ENCODE measurements around the gene SCARB2. TPM values are rescaled to one million over a fixed set of nuclear protein-coding genes. Genes with fewer than 3 reads are reported as not detected.

SCARB2 gene, protein sequence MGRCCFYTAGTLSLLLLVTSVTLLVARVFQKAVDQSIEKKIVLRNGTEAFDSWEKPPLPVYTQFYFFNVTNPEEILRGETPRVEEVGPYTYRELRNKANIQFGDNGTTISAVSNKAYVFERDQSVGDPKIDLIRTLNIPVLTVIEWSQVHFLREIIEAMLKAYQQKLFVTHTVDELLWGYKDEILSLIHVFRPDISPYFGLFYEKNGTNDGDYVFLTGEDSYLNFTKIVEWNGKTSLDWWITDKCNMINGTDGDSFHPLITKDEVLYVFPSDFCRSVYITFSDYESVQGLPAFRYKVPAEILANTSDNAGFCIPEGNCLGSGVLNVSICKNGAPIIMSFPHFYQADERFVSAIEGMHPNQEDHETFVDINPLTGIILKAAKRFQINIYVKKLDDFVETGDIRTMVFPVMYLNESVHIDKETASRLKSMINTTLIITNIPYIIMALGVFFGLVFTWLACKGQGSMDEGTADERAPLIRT
- total RNA-seq, result 173 and 199 TPM in 2 replicates

DNA sequence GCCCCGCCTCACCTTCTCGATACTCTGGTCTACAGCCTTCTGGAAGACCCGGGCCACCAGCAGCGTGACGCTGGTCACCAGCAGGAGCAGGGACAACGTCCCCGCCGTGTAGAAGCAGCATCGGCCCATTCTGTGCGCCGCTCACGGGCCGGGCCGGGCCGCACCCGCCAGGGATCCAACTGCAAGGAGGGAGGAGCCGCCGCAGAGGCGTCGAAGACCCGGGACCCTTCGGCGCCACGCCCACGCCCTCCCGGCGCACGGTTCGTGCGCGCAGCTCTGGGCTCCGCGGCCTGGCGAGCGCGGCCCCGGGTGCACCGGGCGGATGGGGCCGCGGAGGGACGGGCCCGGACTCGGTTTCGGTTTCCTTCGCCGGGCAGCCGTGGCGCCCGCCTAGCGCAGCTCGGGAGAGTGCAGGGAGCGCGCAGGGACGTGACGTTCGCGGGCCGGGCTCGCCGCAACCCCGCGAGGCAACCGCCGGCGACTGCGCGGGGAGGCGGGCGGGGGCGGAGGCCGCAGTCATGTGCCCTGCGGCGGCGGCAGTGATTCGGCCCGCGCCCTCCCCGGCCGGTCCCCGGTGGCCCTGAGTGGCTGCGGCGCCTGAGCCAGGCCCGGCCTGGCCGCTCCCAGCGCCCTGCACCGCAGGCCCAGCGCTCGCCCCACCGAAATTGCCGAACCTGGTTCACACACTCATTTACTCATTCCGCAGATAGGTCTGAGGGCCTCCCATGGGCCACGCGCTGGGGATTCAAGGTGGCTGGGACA lies at the start of gene SCARB2:
Gene SCARB2, minus strand, starts transcription at position 410 of the 762 bp plus-strand sequence. Its CDS starts 281 bp downstream, at position 129.
- Histone ChIP-seq H3K36me3 (ENCODE audit: control insufficient read depth, insufficient read depth, low read length) (peaks cover 2% of the 10 kb centered on the region), H3K27me3 (ENCODE audit: control insufficient read depth, insufficient read depth, low read length) (no peaks in the 10 kb centered on the region), H3K4me3 (ENCODE audit: low read depth, low read length) (peak within 1 kb of the TSS; percentile 63)
- TF ChIP-seq, protein P1, sequence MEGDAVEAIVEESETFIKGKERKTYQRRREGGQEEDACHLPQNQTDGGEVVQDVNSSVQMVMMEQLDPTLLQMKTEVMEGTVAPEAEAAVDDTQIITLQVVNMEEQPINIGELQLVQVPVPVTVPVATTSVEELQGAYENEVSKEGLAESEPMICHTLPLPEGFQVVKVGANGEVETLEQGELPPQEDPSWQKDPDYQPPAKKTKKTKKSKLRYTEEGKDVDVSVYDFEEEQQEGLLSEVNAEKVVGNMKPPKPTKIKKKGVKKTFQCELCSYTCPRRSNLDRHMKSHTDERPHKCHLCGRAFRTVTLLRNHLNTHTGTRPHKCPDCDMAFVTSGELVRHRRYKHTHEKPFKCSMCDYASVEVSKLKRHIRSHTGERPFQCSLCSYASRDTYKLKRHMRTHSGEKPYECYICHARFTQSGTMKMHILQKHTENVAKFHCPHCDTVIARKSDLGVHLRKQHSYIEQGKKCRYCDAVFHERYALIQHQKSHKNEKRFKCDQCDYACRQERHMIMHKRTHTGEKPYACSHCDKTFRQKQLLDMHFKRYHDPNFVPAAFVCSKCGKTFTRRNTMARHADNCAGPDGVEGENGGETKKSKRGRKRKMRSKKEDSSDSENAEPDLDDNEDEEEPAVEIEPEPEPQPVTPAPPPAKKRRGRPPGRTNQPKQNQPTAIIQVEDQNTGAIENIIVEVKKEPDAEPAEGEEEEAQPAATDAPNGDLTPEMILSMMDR (IDR thresholded peaks at IDR 0.05; ENCODE audit: insufficient read depth, low read length, severe bottlenecking), result no peak
- DNase-seq (ENCODE audit: low read depth), result peak; percentile 60
- no peak for FAIRE-seq

DNA sequence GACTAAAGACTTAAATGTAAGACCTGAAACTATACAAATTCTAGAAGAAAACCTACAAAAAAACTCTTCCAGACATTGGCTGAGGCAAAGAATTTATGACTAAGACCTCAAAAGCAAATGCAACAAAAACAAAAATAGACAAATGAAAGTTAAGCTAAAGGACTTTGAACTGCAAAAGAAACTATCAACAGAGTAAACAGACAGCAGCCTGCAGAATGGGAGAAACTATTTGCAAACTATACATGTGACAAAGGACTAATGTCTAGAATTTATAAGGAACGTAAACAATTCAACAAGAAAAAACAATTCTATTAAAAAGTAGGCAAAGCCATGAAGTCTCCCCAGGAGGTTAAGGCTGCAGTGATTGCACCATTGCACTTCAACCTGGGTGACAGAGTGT lies 46.9 kb upstream of the SCARB2 start:
- Histone ChIP-seq H3K27me3 (ENCODE audit: control insufficient read depth, insufficient read depth, low read length) (no peaks in the 10 kb centered on the region), H3K4me3 (ENCODE audit: low read depth, low read length) (no peak overlapping the region), H3K36me3 (ENCODE audit: control insufficient read depth, insufficient read depth, low read length) (no peaks in the 10 kb centered on the region)
- TF ChIP-seq, protein P1 (IDR thresholded peaks at IDR 0.05; ENCODE audit: insufficient read depth, low read length, severe bottlenecking), result no peak
- DNase-seq (ENCODE audit: low read depth), result no peak
- no peak for FAIRE-seq

DNA sequence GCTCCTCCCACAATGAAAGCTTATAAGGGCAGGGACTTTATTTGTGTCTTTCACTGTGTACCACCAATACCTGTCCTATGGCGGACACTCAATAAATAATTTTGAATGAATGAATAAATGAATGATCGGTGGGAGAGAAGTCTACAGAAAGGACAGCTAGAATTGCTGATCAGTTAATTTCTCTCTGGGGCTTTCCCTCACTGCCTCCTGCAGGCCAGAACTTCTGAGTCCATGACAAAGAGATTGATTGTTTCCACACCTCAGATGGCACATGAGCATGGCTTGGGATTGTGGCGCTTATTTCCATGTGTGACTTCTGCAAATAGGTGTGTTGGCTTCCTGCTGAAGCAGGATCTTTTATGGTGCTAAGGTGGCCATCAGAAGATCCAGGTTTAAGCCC lies 44.2 kb upstream of the SCARB2 start:
- Histone ChIP-seq H3K27me3 (ENCODE audit: control insufficient read depth, insufficient read depth, low read length) (no peaks in the 10 kb centered on the region), H3K36me3 (ENCODE audit: control insufficient read depth, insufficient read depth, low read length) (no peaks in the 10 kb centered on the region), H3K4me3 (ENCODE audit: low read depth, low read length) (no peak overlapping the region)
- DNase-seq (ENCODE audit: low read depth) (no peak), FAIRE-seq (no peak)
- TF ChIP-seq, protein P1 (IDR thresholded peaks at IDR 0.05; ENCODE audit: insufficient read depth, low read length, severe bottlenecking), result no peak

DNA sequence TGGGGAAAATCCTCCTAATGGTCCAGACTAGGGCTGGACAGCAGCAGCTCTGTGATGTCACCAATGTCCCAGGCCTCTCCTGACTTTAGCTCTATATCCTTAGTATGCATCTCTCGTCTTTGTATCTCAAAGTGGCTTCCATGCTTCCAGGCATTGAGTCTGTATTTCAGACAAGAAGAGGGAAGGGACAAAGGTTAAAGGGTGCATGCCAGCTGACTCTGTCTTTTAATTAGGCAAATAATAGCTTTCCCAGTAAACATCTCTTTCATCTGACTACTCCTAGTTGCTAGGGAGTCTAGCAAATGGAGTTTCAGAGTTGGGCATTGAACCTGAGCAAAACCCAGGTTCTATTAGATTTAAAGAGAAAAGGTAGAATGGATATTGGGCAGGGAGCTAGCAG lies 43.3 kb upstream of the SCARB2 start:
- TF ChIP-seq, protein P1 (IDR thresholded peaks at IDR 0.05; ENCODE audit: insufficient read depth, low read length, severe bottlenecking), result no peak
- FAIRE-seq, result no peak
- Histone ChIP-seq H3K4me3 (ENCODE audit: low read depth, low read length) (no peak overlapping the region), H3K27me3 (ENCODE audit: control insufficient read depth, insufficient read depth, low read length) (peaks cover 2% of the 10 kb centered on the region), H3K36me3 (ENCODE audit: control insufficient read depth, insufficient read depth, low read length) (no peaks in the 10 kb centered on the region)
- no peak for DNase-seq (ENCODE audit: low read depth)

DNA sequence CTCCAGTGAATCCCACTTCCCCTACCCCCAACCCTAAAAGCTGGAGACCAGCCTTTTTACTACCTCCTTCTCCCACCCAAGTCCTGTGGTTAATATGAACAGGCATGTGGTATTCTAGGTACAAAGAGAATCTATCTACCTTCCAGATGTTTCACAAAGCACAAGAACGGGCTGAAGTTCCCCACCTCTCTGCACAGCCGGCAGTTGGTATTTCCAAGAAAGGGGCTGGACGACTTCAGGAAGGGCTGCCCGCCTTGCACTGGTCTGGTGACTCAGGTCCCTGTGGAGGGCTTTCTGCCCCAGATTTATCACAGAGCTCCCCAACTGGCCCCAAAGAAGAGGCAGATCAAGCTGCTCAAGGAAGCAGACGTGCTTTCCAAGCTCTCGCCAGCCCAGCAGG lies 42.4 kb upstream of the SCARB2 start:
- Histone ChIP-seq H3K27me3 (ENCODE audit: control insufficient read depth, insufficient read depth, low read length) (peaks cover 3% of the 10 kb centered on the region), H3K36me3 (ENCODE audit: control insufficient read depth, insufficient read depth, low read length) (no peaks in the 10 kb centered on the region), H3K4me3 (ENCODE audit: low read depth, low read length) (no peak overlapping the region)
- DNase-seq (ENCODE audit: low read depth) (no peak), FAIRE-seq (no peak)
- TF ChIP-seq, protein P1 (IDR thresholded peaks at IDR 0.05; ENCODE audit: insufficient read depth, low read length, severe bottlenecking), result no peak
